ENCODE data around the gene NUP62.

The NUP62 gene

DNA sequence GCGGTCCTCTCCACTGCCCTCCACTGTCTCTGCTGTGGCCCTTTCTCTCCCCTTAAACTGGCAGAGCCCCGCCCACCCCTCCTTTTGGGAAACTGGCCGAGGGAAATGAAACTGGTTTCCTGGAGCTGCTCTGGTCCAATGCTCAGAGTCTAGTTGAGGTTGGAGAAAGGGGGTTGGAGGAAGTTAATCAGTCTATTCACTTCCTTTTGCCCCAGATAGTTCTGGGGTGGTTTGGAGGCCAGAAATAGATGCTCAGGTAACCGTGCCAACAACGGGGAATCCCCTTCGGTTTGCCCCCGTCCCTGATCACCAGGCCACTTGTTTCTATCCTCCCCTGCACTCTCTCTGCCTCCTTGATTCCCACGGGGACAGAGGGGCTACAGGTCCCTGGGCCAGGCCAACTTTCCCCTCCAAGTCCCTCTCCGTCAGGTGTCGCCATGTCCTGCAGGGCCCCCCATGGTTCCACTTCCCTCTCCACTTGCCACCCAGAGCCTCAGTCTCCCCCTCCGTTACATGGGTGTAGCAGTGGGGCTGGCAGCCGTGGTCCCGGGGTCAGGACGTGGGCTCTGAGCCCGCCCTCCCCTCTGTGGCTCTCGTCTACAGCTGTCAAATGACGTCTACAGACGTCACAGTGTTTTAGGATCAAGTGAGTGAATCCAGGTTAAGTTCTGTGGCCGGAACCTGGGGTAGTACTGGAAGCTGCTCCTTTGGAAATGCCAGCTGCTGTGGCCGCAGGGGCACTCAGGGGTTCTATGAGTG, 32.3 kb downstream of the NUP62 start, which contains the start of gene IL4I1:
Gene IL4I1, minus strand, starts transcription at position 25 of the 759 bp plus-strand sequence. CDS start 727 bp downstream, outside the sequence.
- peak; percentile 48 for DNase-seq (ENCODE audit: low spot score)

- DNase-seq (ENCODE audit: low spot score), result no peak
Measured at GRCh38 chr19:49895566-49896297, 33.6 kb downstream of the NUP62 start.

GRCh38 chr19:49894879-49895565, 34.3 kb downstream of the NUP62 start:
- DNase-seq (ENCODE audit: low spot score), result no peak

DNA sequence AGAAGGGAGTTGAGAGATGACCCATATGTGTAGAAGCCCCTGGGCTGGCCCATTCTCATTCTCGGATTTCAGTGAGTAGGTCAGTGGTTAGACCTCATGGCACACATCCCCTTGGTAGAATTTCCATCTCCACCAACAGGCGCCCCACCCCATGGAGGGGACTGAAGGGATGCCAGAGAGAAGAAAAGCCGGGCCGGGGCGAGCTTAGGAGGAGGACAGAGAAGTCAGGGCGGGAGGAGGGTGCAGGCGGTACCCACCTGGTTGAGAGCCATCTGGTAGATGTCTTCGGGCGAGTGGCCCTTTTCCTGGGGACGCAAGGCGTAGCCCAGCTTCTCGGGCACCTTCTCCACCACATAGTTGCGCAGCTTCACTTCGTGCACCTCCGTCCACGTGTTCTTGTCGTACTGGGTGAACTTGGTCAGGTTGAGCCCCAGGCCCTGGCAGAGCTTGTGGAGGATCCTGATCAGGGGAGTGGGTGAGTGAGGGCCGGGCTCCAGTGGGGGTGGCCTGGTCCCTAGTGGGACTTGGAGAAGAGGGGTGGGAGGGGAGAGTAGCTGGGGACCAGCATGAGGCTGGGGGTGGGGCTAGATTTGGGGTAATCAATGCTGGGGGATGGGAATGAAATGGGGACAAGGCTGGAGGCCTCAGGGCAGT, 35.2 kb downstream of the NUP62 start:
- DNase-seq (ENCODE audit: low spot score), result no peak

- DNase-seq (ENCODE audit: low spot score), result no peak
Measured at GRCh38 chr19:49892716-49893115, 36.6 kb downstream of the NUP62 start.

GRCh38 chr19:49891393-49891792, 37.9 kb downstream of the NUP62 start:
- no peak for DNase-seq (ENCODE audit: low spot score)

DNA sequence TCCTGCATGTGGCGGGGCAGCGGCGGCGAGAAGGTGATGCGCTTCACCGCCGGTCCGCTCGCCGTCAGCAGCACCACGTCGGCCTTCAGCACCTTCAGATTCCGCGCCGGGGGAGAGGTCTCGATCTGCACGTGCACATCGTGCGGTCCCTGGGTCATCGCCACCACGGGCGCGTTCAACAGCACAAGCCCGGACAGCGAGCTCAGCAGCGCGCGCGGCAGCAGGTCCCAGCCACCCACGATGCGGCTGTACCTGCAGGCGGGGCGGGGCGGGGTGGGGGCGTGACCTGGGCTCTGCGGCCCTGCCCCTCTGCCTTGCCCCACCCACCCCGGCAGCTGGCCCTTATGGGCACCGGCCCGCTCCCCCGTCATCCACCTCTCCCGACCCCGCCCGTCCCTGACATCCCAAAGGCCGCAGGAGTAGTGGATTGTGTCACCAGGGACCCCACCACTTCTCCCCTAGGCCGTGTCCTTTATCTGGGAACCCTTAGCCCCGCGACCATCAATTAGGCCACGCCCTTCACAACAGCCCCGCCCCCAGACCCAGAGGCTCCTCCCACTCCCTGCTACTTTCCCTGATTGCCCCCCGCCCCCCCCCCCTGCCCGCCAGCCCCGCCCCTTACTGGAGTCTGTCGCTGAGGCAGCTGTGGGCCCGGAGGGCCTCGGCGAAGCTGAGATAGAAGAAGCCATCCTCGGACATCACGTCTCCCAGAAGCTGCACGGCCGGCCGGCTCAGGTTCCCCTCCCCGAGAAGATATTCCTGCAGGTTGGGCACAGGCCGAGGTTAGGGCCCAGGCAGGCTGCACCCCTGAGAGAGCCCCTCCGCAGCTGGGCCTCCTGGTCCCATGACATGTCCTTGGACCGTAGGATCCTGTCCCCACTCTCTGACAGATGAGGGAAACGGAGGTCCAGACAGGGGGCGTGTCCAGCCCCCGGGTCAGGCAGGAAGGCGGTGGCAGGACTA, 38.7 kb downstream of the NUP62 start:
- no peak for DNase-seq (ENCODE audit: low spot score)

- DNase-seq (ENCODE audit: low spot score), result peak; percentile 62
Measured at GRCh38 chr19:49889687-49890348, 39.5 kb downstream of the NUP62 start.

DNA sequence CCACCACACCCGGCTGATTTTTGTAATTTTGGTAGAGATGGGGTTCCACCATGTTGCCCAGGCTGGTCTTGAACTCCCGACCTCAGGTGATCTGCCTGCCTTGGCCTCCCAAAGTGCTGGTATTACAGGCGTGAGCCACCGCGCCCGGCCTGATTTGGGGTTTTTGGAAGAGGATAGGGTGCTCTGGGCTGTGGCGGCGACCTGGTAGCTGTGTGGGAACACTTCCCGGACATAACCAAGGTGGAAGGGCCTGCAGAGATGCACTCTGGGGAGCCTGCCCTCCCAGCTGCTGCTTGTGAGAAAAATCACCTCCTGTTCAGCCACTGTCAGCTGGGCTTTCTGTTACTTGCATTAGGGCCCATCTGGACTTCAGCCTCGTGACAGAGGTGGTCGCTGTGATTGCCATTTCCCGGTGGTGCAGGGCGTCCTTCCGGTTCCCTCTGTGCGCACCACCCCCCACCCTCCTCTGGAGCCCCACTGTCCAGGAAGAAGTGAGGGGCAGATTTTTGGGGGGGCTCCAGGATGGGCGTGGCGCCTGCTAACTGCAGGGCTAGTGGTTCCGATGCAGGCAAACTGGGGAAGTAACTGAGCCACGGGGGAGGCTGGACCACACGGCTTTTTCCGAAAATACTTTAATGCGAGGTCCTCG, 40.1 kb downstream of the NUP62 start:
- DNase-seq (ENCODE audit: low spot score), result no peak

DNA sequence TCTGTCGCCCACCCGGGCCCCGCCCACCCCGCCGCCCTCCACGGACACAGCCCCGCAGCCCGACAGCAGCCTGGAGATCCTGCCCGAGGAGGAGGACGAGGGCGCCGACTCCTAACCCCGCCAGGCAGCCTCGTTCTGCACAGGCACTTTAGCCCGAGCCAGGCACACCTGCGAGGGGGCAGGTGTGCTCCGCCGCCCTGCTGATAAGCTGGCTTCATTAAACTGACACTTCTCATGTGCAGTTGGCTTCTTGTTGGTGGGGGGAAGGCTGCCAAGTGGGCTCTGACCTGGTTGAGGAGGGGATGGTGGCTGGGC, 40.8 kb downstream of the NUP62 start:
- DNase-seq (ENCODE audit: low spot score), result no peak

DNA sequence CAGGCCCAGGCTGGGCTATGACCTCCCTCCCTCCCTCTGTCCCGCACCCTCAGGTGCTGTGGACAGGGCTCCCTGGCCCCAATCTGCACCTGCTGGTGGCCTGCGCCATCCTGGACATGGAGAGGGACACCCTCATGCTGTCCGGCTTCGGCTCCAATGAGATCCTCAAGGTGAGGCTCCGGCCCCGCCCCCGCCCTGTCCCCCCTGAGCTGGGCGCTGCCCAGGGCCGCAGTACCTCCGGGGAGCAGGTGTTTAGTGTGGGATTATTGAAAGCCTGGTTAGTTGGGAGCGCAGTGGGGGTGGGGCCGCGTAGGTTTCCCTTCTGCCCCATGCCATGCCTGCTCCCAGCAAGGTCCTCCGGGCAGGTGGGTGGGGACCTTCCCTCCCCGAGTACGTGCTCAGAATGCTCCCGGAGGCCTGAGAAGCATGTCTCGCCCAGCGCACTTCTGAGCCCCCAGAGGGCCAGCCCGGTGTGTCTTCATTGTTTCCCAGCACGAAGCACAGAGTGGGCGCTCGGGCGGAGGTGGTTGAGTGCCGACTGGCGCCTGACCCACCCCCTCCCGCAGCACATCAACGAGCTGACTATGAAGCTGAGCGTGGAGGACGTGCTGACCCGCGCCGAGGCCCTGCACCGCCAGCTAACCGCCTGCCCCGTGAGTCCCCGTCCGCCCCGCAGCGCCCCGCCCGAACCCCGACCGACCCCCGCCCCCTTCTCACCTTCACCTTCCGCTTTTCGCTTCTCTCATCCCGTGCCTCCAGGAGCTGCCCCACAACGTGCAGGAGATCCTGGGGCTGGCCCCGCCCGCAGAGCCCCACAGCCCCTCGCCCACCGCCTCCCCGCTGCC, 41.4 kb downstream of the NUP62 start:
- DNase-seq (ENCODE audit: low spot score), result no peak

DNA sequence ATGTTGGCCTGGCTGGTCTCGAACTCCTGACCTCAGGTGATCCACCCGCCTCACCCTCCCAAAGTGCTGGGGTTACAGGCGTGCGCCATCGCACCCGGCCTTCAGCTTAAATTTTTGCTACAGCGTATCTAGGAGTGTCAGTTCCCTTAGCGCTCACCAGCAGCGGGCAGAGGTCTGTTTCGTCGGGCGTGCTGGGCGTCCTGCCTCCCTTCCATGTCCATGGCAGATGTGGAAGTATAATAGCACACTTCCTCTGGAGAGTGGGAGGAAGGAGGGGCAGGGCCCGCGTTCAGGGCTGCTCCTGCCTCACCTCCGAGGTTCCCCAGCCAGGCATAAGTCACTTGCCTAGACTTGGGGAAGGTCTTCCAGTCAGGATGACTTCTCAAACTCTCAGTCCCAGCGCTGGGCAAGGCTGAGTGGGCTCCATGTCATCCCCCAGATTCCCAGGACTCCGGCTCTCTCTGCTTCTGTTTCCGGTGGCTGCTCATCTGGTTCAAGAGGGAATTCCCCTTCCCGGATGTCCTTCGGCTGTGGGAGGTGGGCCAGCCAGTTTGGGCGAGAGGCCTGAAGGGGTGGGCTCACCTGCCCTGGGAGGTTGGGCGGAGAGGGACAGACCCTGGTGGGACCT, 42.2 kb downstream of the NUP62 start:
- no peak for DNase-seq (ENCODE audit: low spot score)

GRCh38 chr19:49884760-49885159, 44.5 kb downstream of the NUP62 start:
- DNase-seq (ENCODE audit: low spot score), result no peak

GRCh38 chr19:49884109-49884508, 45.2 kb downstream of the NUP62 start:
- no peak for DNase-seq (ENCODE audit: low spot score)

DNA sequence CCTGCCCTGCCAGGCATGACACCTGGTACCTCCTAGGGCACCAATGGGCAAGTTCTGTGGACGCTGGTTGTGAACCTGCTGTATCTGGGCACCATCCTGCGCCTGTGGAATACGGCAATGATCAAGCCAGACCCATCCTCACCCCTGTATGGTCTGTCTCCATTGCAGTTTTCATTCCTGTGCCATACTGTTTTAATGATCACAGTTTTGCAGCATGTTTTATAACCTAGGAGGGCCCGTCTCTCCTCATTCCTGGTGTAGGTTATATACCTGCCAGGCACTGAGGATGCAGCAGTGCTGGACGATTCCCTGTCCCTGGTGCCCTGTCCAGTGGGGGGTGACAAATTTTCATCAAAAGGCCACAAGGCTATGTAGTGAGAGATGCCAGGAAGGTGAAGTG, 46.2 kb downstream of the NUP62 start:
- DNase-seq (ENCODE audit: low spot score), result no peak

DNA sequence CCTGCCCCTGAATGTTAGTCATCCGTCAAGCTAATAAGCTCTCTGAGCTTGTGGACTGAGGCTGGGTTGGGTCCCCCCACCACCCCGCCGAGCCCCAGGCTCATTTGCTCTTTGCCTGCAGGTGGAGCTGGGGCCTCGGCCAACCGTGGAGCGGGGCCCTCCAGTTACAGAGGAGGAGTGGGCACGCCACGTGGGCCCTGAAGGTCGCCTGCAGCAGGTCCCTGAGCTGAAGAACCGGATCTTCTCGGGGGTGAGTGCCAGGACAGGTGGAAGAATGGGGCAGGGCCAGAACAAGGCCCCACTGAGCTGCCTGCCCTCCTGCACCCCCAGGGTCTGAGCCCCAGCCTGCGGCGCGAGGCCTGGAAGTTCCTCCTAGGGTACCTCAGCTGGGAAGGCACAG, 46.7 kb downstream of the NUP62 start:
- no peak for DNase-seq (ENCODE audit: low spot score)

GRCh38 chr19:49881672-49882394, 47.5 kb downstream of the NUP62 start:
- no peak for DNase-seq (ENCODE audit: low spot score)

GRCh38 chr19:49881186-49881585, 48.1 kb downstream of the NUP62 start:
- DNase-seq (ENCODE audit: low spot score), result no peak

Measured in hepatic stellate cell (primary cell).